GM23338 (cell line): ENCODE measurements around the gene C1orf116.

ENCODE experiments used
- CTCF ChIP-seq, 2 experiments: fragments of 200-600 bp in 1 of 2; sonication (generic) in 1 of 2; conservative IDR thresholded peaks; 2 replicates each; pipeline versions ENCODE4 v1.5.1 to v1.6.1; 2016 to 2017; ENCODE audit warnings: antibody characterized with exemption in 2 of 2, low read depth in 2 of 2, mild to moderate bottlenecking in 2 of 2, moderate library complexity in 1 of 2
- EZH2 ChIP-seq: fragments of 200-600 bp; sonication (generic); IDR thresholded peaks from one replicate; pipeline ENCODE4 v1.8.0; 2017; ENCODE audit warnings: antibody characterized with exemption, mild to moderate bottlenecking, low read depth; ENCODE audit not compliant: unreplicated experiment
- JUNB ChIP-seq: IDR thresholded peaks from one replicate; pipeline ENCODE4 v1.6.1; 2016; ENCODE audit warnings: antibody characterized with exemption; ENCODE audit not compliant: unreplicated experiment
- POLR2AphosphoS5 ChIP-seq: IDR thresholded peaks from 2 replicates; pipeline ENCODE4 v1.6.1; 2016; ENCODE audit warnings: antibody characterized with exemption, low read depth
- REST ChIP-seq: IDR thresholded peaks from one replicate; pipeline ENCODE4 v1.6.1; 2018; ENCODE audit warnings: antibody characterized with exemption; ENCODE audit not compliant: unreplicated experiment
- ZNF114 ChIP-seq: fragments of 250-450 bp; sonication (Bioruptor Pico); IDR thresholded peaks from 2 replicates; pipeline ENCODE4 v1.5.0; 2020; ENCODE audit warnings: mild to moderate bottlenecking, moderate library complexity

GRCh38 chr1:207025146-207025880 lies 7.2 kb downstream of the C1orf116 start:
- TF ChIP-seq CTCF (conservative IDR thresholded peaks at IDR 0.05; ENCODE audit: low read depth in 2 of 2) (no peak), REST (no peak), ZNF114 (no peak), EZH2 (no peak), POLR2AphosphoS5 (no peak), JUNB (no peak)
